Gastroesophageal sphincter (tissue), 3 donors: ENCODE data around the gene USPL1.

Experiments used
- CTCF ChIP-seq, 4 experiments: fragments of 200-600 bp in 2 of 4; fragments of 450-650 bp in 2 of 4; sonication (generic) in 1 of 4; IDR thresholded peaks; one replicate each; pipeline ENCODE4 v1.5.1; 2017 to 2019; ENCODE audit warnings: antibody characterized with exemption in 4 of 4, mild to moderate bottlenecking in 2 of 4, moderate library complexity in 2 of 4
- EP300 ChIP-seq: sonication (generic); formaldehyde crosslinking; IDR thresholded peaks from one replicate; pipeline ENCODE4 v1.6.1; 2017; ENCODE audit warnings: antibody characterized with exemption, mild to moderate bottlenecking
- POLR2A ChIP-seq, 2 donors: fragments of 450-650 bp; IDR thresholded peaks; one replicate each; pipeline ENCODE4 v1.6.1; 2017; ENCODE audit warnings: antibody characterized with exemption in 2 of 2, mild to moderate bottlenecking in 2 of 2, moderate library complexity in 1 of 2
- POLR2AphosphoS5 ChIP-seq: sonication (generic); formaldehyde crosslinking; IDR thresholded peaks from one replicate; pipeline ENCODE4 v1.6.1; 2017; ENCODE audit warnings: antibody characterized with exemption

DNA sequence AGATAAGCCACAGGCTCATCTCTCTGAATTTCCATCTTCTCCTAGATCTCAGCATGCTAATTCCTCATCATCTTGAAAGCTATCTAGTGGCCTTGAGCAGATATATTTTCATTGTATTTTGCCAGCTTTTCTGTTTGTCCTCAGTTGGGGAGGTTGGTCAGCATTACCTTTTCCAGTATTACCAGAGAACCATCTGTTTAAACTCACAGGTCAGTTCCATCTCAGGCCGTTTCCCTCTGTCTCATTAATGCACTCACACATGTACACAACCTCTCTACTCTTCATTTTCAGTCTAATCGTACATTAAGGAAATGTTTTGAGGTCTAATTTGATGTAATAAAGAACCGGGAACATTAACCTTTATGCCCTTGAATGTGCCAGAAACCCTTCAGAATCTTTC lies 29.7 kb downstream of the USPL1 start:
- TF ChIP-seq CTCF (IDR thresholded peaks at IDR 0.05) (no peak), POLR2AphosphoS5 (no peak), POLR2A (IDR thresholded peaks at IDR 0.05) (no peak), EP300 (no peak)
